SW480 (cell line): Measurements from ENCODE around the gene SETBP1.
A peak's percentile ranks its signal among the peaks of the same experiment; 100 is the strongest.

Experiments used
- DNase-seq: peaks from one replicate; pipeline ENCODE4 v3.0.0-alpha.2; 2016; ENCODE audit warnings: low spot score

The SETBP1 gene

DNA sequence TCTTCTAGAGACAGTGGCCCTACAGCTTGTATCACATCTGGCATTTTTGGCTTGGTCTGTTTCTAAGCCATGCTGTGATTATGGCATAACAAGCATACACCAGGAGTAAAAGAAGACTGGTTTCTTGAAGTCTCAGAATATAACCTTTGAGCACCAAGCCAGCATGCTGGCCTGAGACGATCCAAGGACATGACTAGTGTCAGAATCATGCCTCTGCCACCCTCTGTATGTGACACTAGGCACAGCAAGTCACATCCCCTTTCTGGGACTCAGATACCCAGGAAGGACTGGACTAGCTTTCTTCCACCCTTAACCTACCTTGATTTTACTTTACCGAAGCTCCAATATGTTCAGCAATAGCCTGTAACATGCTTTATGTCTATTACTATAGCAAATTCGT is 345.5 kb downstream of the SETBP1 start:
- DNase-seq, result no peak

- DNase-seq, result no peak
Measured at GRCh38 chr18:45034179-45034578, 353.5 kb downstream of the SETBP1 start.

DNA sequence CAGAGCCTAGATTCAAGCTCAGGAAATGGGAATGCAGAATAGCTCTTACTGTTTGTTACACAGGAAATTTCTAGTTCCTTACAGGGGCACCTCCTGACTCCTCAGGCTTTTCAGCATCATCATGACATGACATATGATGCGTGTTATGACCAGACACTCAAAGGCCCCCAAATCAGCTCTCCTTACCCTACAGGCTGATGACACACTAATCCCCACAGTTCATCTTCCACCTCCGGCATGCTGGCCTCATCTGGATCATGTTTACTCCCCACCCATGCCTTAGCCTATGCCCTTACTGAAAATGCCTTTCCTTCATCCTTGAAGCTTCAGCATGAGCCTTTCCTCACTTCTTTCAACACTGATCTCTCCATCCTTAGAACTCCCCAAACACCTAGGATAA is 356.9 kb downstream of the SETBP1 start:
- DNase-seq, result no peak

- no peak for DNase-seq
Measured at GRCh38 chr18:45039376-45039775, 358.7 kb downstream of the SETBP1 start.

- no peak for DNase-seq
Measured at GRCh38 chr18:45040879-45041278, 360.2 kb downstream of the SETBP1 start.

DNA sequence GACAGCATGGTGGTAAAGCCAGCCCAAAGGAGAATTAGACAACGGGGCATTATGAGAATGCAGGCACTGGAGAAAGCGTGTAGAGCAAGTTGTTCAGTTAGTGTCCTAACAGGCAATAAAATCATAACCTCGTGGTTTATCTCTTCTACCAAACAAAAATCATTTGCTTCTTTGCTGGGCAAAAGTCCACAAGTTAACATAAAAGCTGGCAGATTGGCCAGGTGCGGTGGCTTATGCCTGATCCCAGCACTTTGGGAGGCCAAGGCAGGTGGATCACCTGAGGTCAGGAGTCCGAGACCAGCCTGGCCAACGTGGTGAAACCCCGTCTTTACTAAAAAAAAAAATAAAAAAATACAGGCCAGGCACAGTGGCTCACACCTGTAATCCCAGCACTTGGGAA is 364.1 kb downstream of the SETBP1 start:
- DNase-seq, result no peak

DNA sequence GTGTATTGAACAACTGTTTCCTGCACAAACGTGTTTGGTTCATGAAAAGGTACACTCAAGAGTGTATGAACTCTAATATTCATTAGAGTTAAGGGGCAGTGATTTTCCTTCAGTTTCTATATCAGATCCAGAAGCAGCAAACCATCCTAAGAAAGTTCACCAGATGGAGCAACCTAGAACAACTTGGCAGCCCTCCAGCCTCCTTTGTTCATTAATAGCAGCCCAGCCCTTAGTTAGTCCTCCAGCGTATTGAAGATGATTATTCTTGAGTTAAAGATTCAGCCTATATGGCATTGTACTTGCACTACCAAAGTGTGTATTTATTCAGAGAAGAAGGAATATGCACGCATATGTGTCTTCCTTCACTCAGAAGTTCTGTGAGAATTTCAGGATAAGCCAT is 365.5 kb downstream of the SETBP1 start:
- DNase-seq, result no peak

DNA sequence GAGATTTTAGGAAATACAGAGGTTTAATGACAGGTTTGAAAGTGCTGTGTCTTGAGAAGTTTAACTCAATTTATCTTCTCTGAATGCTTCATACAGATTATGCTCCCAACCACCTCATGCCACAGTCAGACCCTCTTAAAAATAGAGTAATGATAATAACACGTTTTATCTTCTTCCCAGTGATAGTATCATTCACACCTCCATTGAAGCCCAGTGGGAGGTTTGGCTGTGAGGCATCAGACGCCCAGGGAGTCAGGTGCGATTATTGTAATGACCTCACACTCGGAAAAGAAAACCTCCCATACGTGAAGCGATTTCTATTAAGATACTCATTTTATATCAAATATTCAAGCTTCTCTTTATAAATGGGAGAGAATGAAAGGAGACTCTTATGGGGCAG is 366.3 kb downstream of the SETBP1 start:
- no peak for DNase-seq

DNA sequence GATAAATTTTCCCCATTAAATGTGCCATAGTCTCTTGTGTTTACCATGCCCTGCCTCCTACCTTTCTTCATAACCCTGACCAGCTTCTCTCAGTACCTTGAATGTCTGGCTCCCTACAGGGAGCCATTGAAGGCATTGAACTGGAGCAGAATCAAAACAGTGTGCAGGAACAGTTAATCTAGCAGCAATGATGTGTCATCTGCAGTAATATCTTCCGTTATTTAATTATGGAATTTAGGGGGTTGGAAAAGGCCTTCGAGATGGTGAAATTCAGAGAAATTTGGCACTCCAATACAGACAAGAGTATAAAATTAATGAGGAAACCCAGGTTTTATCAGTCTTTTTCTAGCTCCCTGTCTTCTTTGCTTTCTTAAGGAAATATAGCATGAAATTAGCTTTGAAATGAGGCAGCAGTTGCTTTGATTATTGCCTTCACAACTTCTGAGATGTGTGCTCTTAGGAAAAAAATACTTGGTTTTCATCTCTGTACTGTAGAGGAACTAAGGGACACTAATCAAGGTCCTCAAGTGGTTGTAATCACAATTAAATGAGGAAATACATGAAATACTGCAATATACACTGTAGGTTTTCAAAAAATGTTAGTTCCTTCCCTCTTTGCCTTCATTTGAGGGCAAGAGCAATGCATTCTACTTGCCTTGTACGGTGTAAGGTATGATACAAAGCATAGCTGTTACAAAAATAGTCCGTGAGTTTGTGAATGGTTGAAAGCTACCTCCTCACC is 369.1 kb downstream of the SETBP1 start:
- DNase-seq, result no peak

DNA sequence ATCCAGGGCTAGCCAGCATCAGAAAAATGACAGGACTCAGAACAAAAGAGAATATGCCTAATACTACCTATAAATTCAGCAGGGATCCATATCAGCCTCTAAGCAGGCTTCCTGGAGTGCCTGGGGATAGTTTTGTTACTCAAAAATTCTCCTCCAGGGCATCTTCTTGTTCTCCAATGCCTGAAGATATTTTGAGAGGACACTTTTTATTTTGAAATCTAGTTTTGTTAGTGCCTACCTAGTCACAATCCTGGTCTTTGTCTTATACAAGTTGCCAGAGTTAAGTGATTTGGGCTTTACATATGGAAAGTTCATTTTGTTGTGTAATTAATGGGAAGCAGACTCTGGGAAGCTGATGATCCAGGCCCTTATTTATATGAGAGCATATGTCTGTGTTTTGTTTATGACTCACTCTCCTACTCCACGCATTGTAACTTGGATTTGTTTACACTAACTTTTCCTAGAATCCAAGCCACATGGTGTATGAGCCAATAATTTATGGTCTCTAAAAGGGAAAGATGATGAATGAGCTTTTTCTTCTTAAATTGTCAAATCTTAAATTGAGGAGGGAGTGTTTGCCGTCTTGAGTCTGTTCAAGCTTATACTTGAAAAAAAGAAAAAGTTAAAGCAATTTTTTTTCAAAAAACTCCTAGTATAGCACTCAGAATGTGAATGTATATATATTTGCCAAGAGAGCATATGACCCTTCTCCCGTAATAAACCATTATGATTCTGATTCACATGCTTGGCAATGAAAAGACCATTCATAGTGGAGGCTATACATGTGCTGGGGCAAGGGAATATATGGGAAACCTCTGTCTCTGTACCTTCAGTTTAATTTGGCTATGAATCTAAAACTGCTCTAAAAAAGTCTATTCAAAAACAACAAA is 370.3 kb downstream of the SETBP1 start:
- DNase-seq, result peak; percentile 4

DNA sequence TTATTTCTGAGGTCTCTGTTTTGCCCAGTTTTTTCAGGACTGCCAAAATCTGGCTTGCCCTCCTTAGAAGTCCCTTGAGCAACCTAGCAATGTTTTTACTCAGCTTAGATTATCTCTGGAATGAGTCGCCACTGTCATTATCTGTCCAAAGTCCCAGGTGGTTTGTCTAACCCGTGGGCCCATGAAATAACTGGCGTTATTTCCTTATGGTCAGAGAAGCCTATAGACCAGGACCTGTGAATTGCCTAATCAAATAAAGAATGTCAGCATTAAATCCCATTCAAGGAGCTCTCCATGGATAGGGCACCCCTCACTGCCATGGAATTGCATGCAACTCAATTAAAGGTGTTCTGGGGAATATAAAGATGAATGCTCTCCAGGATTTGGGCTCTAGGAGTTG is 373.9 kb downstream of the SETBP1 start:
- DNase-seq, result no peak

DNA sequence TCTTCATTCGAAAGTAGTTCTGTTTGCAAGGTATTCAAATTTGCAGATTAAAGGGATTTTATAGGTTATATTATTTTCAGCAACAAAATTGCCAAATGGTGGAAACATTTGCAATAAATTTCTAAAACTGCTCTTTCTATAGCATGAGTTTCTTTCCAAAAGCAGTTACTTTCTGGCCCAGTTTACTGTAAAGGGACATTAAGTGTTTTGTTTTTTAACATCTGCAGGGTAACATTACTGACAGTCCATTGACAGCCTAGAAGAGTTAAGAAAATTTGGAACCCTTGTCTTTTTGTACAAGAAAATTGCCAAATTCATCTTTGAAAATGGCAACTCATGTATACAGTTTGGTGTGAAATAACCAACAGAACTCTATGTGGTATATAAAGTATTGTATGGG is 375.1 kb downstream of the SETBP1 start:
- no peak for DNase-seq

DNA sequence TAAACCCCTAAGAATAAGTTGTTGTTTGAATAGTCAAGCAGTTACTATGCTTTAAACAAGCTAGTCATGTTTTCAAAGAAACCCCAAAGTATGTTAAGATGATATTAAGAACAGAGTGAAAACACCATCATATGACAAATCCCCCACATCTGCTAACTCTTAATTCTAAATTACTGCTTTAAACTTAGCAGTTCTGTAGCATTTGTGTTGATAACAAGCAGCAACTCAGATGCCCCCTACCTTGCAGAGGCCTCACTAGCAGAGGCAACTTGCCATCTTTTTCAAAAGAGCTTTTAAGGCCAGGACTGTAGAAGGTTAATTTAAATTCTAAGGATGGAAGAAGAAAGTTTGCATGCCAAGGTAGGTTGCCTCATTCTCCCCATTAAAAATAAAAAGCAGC is 376.2 kb downstream of the SETBP1 start:
- DNase-seq, result no peak

- DNase-seq, result no peak
Measured at GRCh38 chr18:45057955-45058600, 377.4 kb downstream of the SETBP1 start.

DNA sequence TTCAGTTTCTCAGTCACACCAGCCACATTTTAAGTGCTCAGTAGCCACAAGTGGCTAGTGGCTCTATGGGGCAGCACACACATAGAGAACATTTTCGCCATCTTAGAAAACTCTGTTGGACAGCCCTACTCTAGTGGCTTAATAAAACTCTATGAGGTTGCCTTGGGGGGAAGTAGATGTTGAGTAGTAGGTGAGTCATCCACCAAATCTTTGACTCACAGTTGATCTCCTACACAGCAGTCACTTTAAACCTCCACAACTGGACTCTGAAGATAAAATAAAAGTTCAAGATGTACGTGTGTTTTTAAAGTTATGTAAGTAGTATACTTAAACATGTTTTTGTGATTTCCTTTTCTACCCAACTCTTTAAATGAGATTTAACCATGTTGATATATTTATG is 379.0 kb downstream of the SETBP1 start:
- DNase-seq, result peak; percentile 8

- DNase-seq, result no peak
Measured at GRCh38 chr18:45060102-45060501, 379.4 kb downstream of the SETBP1 start.

DNA sequence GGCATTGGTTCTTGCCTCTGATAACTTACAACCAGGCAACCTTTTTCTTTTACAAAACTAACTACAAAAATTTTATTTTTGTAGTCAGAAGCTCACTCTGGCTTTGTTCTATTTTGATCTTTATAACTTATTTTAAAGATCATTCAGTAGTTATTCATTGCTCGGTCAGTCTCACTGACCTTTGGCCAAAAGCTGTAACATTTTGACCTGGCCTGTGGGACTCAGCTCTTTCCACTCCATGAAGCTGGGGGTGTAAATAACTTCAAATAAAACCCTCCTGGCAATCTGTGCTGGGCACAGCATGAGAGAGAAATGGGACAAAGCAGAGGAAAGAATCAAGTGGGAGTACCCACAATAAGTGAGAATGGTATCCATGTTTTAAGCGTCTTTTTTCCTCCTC is 380.7 kb downstream of the SETBP1 start:
- no peak for DNase-seq

DNA sequence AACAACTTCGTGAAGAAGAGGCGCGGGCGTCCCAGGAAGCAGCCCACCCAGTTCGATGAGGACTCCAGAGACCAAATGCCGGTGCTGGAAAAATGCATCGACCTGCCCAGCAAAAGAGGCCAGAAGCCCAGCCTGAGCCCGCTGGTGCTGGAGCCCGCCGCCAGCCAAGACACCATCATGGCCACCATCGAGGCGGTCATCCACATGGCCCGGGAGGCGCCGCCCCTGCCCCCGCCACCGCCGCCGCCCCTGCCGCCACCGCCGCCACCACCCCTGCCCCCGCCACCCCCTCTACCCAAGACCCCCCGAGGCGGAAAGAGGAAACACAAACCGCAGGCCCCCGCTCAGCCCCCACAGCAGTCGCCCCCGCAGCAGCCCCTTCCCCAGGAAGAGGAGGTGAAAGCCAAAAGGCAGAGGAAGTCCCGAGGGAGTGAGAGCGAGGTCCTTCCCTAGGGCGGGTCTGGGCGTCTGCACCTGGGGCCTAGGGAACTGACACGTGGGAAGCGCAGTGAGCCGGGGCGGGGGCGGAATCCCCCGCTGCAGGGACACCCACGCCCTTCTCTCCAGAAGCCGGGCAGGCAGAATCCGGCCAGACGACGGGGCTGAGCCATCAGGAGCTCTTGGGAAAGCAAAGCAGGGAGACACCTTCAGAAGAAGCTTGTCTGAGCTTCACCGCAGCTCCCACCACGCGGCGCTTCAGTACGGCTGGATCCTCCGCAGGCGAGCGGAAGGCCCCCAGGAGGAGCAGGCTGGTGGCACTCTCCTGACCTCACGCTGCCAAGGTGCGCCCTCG is 382.8 kb downstream of the SETBP1 start:
- no peak for DNase-seq

DNA sequence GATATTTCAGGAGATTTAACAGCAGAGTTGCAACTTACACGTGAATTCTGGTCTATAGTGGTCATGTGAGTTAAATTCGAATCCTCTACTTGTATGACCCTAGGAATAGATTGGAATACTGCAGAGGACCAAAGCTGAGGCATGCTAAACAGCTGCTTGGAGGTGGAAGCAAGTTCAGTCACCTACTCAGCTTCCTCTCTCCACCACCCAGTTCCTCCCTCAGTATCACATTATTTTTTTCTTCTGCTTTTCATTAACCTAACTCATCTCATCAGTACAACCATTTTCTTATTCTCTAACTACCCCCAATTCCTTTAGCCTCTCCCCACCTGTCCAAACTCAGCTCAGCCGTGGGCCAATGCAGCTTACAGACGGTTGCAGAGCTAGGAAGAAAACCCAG is 385.5 kb downstream of the SETBP1 start:
- no peak for DNase-seq

GRCh38 chr18:45066886-45067285 is 386.2 kb downstream of the SETBP1 start:
- DNase-seq, result no peak

- no peak for DNase-seq
Measured at GRCh38 chr18:45068400-45069094, 387.9 kb downstream of the SETBP1 start.

- no peak for DNase-seq
Measured at GRCh38 chr18:45069546-45069945, 388.9 kb downstream of the SETBP1 start.
